CD4-positive, alpha-beta memory T cell (primary cell): ENCODE data around the gene IMP3. TPM values are rescaled to one million over a fixed set of nuclear protein-coding genes. Genes with fewer than 3 reads are reported as not detected.
"Not testable (repeated sequence)": the region's sequence is repeated elsewhere in the genome, so short reads cannot be mapped to it uniquely, and the experiment has no call there.

Source experiments
- CTCF ChIA-PET: fragments of 350-600 bp; sonication (Branson Sonifier 250); formaldehyde crosslinking; loops from one replicate; lab custom pipeline; 2021; ENCODE audit warnings: inconsistent platforms; ENCODE audit not compliant: partially characterized antibody; lab: Charles Lee
- POLR2A ChIA-PET: fragments of 350-600 bp; sonication (Branson Sonifier 250); formaldehyde crosslinking; loops from one replicate; lab custom pipeline; 2021; ENCODE audit not compliant: partially characterized antibody; lab: Charles Lee
- DNase-seq, 5 donors: peaks; one replicate each; pipeline versions ENCODE4 v3.0.0 to v3.0.0-alpha.2; 2020 to 2022; ENCODE audit warnings: mixed read lengths in 1 of 5
- H3K27ac ChIP-seq: one replicate; pipeline ENCODE4 v1.7.0; 2013; ENCODE audit warnings: low read depth, low read length
- H3K27me3 ChIP-seq: 2 replicates; pipeline ENCODE4 v1.7.0; 2013; ENCODE audit warnings: mild to moderate bottlenecking, low read length, moderate library complexity; ENCODE audit not compliant: insufficient read depth
- H3K36me3 ChIP-seq: 2 replicates; pipeline ENCODE4 v1.7.0; 2013; ENCODE audit warnings: mild to moderate bottlenecking, low read length, moderate library complexity; ENCODE audit not compliant: insufficient read depth
- H3K4me1 ChIP-seq: 2 replicates; pipeline ENCODE4 v1.7.0; 2013; ENCODE audit warnings: mild to moderate bottlenecking, low read length, moderate library complexity; ENCODE audit not compliant: insufficient read depth
- H3K4me3 ChIP-seq, 2 donors: one replicate each; pipeline ENCODE4 v1.7.0; 2013; ENCODE audit warnings: low read length in 2 of 2, mild to moderate bottlenecking in 1 of 2
- H3K9me3 ChIP-seq, 2 donors: one replicate each; pipeline ENCODE4 v1.7.0; 2013; ENCODE audit warnings: low read length in 2 of 2, control low read depth in 1 of 2; ENCODE audit not compliant: control insufficient read depth in 1 of 2
- H3K27ac Mint-ChIP-seq, 7 donors: one replicate each; pipeline ENCODE4 v1.8.0; 2020 to 2021; ENCODE audit warnings: mixed read lengths in 7 of 7, mild to moderate bottlenecking in 6 of 7, inconsistent platforms in 3 of 7, moderate library complexity in 3 of 7
- H3K27me3 Mint-ChIP-seq, 2 donors: one replicate each; pipeline ENCODE4 v1.8.0; 2020 to 2021; ENCODE audit warnings: mixed read lengths in 2 of 2
- H3K36me3 Mint-ChIP-seq, 2 donors: one replicate each; pipeline ENCODE4 v1.8.0; 2020 to 2021; ENCODE audit warnings: mixed read lengths in 2 of 2, inconsistent platforms in 1 of 2, mild to moderate bottlenecking in 1 of 2
- H3K4me1 Mint-ChIP-seq, 4 donors: one replicate each; pipeline ENCODE4 v1.8.0; 2020 to 2021; ENCODE audit warnings: mixed read lengths in 4 of 4, mild to moderate bottlenecking in 1 of 4
- H3K4me3 Mint-ChIP-seq, 8 donors: one replicate each; pipeline ENCODE4 v1.8.0; 2020 to 2021; ENCODE audit warnings: mixed read lengths in 8 of 8, mild to moderate bottlenecking in 7 of 8, moderate library complexity in 6 of 8, inconsistent platforms in 3 of 8
- H3K9me3 Mint-ChIP-seq, 8 donors: one replicate each; pipeline ENCODE4 v1.8.0; 2020 to 2021; ENCODE audit warnings: mixed read lengths in 8 of 8, mild to moderate bottlenecking in 5 of 8, inconsistent platforms in 3 of 8, moderate library complexity in 1 of 8
- intact Hi-C: fragments of 100-400 bp; cut with micrococcal nuclease; formaldehyde crosslinking; loops from one replicate; pipeline ENCODE4 v1.15.1; 2023
- polyA plus RNA-seq, 2 donors: library from polyadenylated mRNA; unstranded; fragments of 300-500 nt; fragmentation: Illumina TruSeq; gene quantifications; one replicate each; pipeline ENCODE4 v1.2.3, GENCODE V29; 2021
- total RNA-seq, 2 experiments: library from RNA; stranded (reverse); gene quantifications; one replicate each; pipeline ENCODE4 v1.2.3, GENCODE V29; 2021

IMP3 gene
- total and polyA plus RNA-seq, 4 experiments from 2014 or later = 85.5 to 211 (median 144) TPM

DNA sequence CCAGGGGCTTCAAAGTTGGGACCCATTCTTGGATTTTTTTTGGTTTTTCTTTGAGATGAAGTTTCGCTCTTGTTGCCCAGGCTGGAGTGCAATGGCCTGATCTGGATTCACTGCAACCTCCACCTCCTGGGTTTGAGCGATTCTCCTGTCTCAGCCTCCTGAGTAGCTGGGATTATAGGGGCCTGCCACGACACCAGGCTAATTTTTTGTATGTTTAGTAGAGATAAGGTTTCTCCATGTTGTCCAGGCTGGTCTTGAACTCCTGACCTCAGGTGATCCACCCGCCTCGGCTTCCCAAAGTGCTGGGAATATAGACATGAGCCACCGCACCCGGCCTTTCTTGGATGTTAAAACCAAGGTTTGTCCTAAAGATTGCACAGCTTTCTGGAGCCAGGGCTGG is 6.1 kb downstream of the IMP3 start:
- H3K27me3 Mint-ChIP-seq, H3K9me3 Mint-ChIP-seq, H3K27me3 ChIP-seq, DNase-seq, H3K4me3 ChIP-seq, H3K4me3 Mint-ChIP-seq, H3K36me3 ChIP-seq, H3K9me3 ChIP-seq, H3K27ac Mint-ChIP-seq, H3K27ac ChIP-seq, intact Hi-C loops: not testable (repeated sequence)
- CTCF ChIA-PET = interaction anchor here (0.7 kb wide), 1 partner anchor 283 kb away, joined by 3 read pairs; no protein-coding TSS in a partner anchor
- POLR2A ChIA-PET = interaction anchor here (0.6 to 2.1 kb wide), 3 partner anchors 8 to 261 kb away, joined by 3 to 7 read pairs (median 4); partner anchors contain the start of gene SNUPN
- peaks cover 4 to 12% of the 10 kb centered on the region in 2 donors for H3K36me3 Mint-ChIP-seq
- peaks cover 16 to 28% (median 24%) of the 10 kb centered on the region in 4 donors for H3K4me1 Mint-ChIP-seq
- H3K4me1 ChIP-seq = peaks cover 31% of the 10 kb centered on the region

DNA sequence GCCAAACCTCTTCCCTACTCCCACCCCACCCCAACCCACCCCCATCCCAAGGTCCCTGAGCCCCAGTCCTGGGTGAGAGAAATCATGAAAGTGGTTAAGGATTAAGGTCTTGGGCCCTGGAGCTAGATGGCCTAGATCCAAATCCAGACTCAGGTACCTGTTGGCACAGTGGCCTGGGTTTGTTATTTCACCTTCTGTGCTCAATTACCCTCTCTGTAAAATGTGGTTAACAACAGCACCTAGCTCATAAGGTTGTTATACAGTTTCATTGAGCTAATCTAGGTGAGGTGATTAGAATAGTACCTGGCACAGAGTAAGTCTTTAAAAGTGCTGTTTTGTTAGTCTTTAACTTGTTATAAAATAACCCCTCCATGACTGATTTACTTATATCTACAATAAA is 8.1 kb downstream of the IMP3 start:
- no peak overlapping the region for H3K4me3 Mint-ChIP-seq
- H3K27ac ChIP-seq = no peak overlapping the region
- no peaks in the 10 kb centered on the region for H3K9me3 ChIP-seq
- ChIA-PET CTCF (no interaction called here), POLR2A (interaction anchor here (2.6 kb wide), 1 partner anchor 8 kb away, joined by 20 read pairs; the partner anchor contains the start of gene IMP3)
- DNase-seq = no peak
- H3K9me3 Mint-ChIP-seq = no peaks in the 10 kb centered on the region
- no peaks in the 10 kb centered on the region for H3K27me3 Mint-ChIP-seq
- H3K36me3 Mint-ChIP-seq = no peaks in the 10 kb centered on the region
- H3K27me3 ChIP-seq = no peaks in the 10 kb centered on the region
- intact Hi-C loops = no loop called here
- H3K4me1 ChIP-seq = peaks cover 11% of the 10 kb centered on the region
- peaks cover 4 to 9% (median 6%) of the 10 kb centered on the region in 4 donors for H3K4me1 Mint-ChIP-seq
- H3K4me3 ChIP-seq = no peak overlapping the region
- H3K27ac Mint-ChIP-seq = no peak overlapping the region
- no peaks in the 10 kb centered on the region for H3K36me3 ChIP-seq

DNA sequence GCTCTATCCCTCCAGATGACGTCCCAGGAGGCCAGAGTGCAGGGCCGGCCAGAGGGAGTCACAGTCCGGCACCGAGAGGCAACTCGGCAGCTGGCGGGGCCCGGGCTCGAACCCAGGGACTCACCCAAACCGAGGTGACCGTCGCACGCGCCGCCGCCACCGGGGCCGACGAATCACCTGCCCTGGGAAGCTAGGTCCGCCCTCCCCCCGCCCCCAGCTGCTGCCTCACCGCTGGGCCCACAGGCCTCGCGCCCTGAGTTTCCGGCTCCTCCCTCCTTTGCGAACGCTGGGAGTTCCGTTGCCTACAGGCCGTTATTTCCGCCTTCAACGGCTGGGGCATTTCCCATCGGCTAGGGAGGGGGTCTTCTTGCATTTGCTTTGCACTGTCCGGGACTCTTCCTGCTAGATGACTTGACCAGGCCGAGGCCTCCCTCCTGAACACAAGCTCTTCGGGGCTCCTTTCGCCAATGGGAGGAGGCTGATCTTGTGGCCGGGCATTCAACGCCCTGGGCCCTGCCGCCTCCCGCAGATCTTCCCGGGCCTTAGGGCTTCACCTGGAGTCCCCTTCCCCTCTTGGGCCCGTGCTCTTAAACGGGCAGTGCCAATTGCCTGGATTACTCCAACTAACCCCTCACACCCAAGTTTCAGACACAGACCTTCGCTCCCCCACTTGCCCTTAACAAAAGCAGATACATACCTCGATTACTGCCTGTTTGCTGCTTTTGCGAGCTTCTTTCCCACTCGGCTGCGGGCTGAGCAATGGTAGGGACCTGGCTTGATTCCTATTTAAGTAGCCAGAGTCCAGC is 14.3 kb downstream of the IMP3 start, which contains the start of gene SNUPN:
TSS of gene SNUPN (minus strand) at position 184 of the 806 bp plus-strand sequence. CDS start 4,674 bp downstream, outside the sequence.
- peaks cover 0 to 11% of the 10 kb centered on the region in 2 donors for H3K36me3 Mint-ChIP-seq
- Histone ChIP-seq H3K36me3 (no peaks in the 10 kb centered on the region), H3K27me3 (no peaks in the 10 kb centered on the region), H3K4me1 (peaks cover 22% of the 10 kb centered on the region), H3K27ac (peak within 1 kb of the TSS; percentile 97), H3K9me3 (no peaks in the 10 kb centered on the region), H3K4me3 (peak within 1 kb of the TSS; percentile 94 to 99)
- peaks cover 0 to 2% (median 0%) of the 10 kb centered on the region in 8 donors for H3K9me3 Mint-ChIP-seq
- no peaks in the 10 kb centered on the region for H3K27me3 Mint-ChIP-seq
- intact Hi-C loops = loop anchor here (1.0 to 5.0 kb wide), 7 partner anchors 15 to 423 kb away; partner anchors contain the start of genes C15orf39, IMP3, MAN2C1 and PTPN9
- DNase-seq = peak; percentile 88 to 94 (median 89)
- CTCF ChIA-PET = interaction anchor here (0.7 to 3.5 kb wide), 9 partner anchors 11 to 257 kb away, joined by 3 to 35 read pairs (median 7); partner anchors contain the start of genes IMP3, MAN2C1 and SNX33
- POLR2A ChIA-PET = interaction anchor here (0.9 to 6.2 kb wide), 19 partner anchors 8 to 278 kb away, joined by 3 to 209 read pairs (median 8); partner anchors contain the start of genes IMP3, MAN2C1, PTPN9 and SIN3A
- peaks cover 14 to 35% (median 24%) of the 10 kb centered on the region in 4 donors for H3K4me1 Mint-ChIP-seq
- peak within 1 kb of the TSS; percentile 96 to 99 (median 98) for H3K27ac Mint-ChIP-seq
- H3K4me3 Mint-ChIP-seq = peak within 1 kb of the TSS; percentile 91 to 97 (median 94)

DNA sequence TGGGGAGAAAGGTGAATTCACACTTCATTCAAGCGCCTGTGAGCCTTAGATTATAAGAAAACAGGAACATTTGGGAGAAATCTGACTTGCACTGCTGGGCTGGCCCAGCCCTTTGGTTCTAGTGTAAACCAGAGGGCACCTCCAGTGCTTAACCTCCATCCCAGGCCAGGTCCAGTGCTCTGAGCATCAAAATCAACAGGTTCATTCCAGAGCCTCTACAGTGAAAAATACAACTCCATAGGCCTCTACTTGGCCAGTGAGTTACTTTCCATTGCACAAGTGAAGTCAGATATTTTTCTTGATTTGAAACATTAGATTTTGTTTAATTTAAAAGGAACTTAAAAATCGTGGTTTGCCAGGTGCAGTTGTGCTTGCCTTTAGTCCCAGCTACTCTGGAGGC is 17.5 kb downstream of the IMP3 start:
- H3K9me3 Mint-ChIP-seq = peaks cover 0 to 2% (median 0%) of the 10 kb centered on the region in 8 donors

DNA sequence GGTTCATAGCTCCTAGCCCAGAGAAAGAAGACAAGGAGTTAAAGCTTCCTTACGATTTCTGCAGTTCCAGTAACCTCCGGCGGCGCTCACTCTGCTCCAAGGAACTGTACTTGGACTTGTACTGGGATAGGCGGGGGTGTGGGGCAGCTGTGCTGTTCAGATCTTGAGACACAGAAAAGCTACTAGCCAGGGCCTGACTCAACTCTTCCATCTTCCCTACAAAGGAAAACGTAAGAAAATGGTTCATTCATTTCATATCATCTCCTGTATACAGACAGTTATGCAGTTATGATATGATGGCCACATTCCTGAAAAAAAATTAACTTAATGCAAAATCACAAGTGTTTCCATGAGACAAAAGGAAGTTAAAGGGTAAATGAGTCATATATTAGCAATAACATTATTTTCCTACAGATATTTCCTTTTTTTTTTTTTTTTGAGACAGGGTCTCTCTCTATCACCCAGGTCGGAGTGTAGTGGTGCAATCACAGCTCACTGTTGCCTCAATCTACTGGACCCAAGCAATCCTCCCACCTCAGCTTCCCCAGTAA is 19.1 kb downstream of the IMP3 start:
- H3K9me3 ChIP-seq = no peaks in the 10 kb centered on the region
- Mint-ChIP-seq H3K4me1 (peaks cover 19 to 35% (median 28%) of the 10 kb centered on the region in 4 donors), H3K27me3 (no peaks in the 10 kb centered on the region), H3K9me3 (peaks cover 0 to under 1% (median 0%) of the 10 kb centered on the region in 8 donors), H3K27ac (peak overlapping the region; percentile 30 to 83 (median 73)), H3K36me3 (peaks cover 11 to 45% of the 10 kb centered on the region in 2 donors), H3K4me3 (peak overlapping the region in 4 of 8 donors; percentile 39 to 80 (median 67))
- ChIA-PET CTCF (interaction anchor here (0.8 to 1.5 kb wide), 2 partner anchors 23 to 253 kb away, joined by 3 to 7 read pairs; no protein-coding TSS in a partner anchor), POLR2A (interaction anchor here (0.7 to 2.7 kb wide), 4 partner anchors 13 to 253 kb away, joined by 3 to 15 read pairs (median 6); partner anchors contain the start of gene IMP3)
- peaks cover 22% of the 10 kb centered on the region for H3K4me1 ChIP-seq
- H3K27me3 ChIP-seq = no peaks in the 10 kb centered on the region
- DNase-seq = no peak
- peaks cover 18% of the 10 kb centered on the region for H3K36me3 ChIP-seq
- no peak overlapping the region for H3K27ac ChIP-seq
- H3K4me3 ChIP-seq = no peak overlapping the region
- intact Hi-C loops = no loop called here

More for the DNA sequence above, 17.5 kb downstream of the IMP3 start:
- H3K27me3 Mint-ChIP-seq = no peaks in the 10 kb centered on the region
- no peaks in the 10 kb centered on the region for H3K9me3 ChIP-seq
- peaks cover 3% of the 10 kb centered on the region for H3K36me3 ChIP-seq
- H3K4me3 Mint-ChIP-seq = peak overlapping the region in 4 of 8 donors; percentile 5 to 55 (median 16)
- H3K27ac ChIP-seq = no peak overlapping the region
- ChIA-PET CTCF (no interaction called here), POLR2A (interaction anchor here (1.2 kb wide), 1 partner anchor 17 kb away, joined by 4 read pairs; the partner anchor contains the start of gene IMP3)
- intact Hi-C loops = no loop called here
- H3K4me1 Mint-ChIP-seq = peaks cover 21 to 42% (median 33%) of the 10 kb centered on the region in 4 donors
- peak overlapping the region in 6 of 7 donors; percentile 1 to 96 (median 58) for H3K27ac Mint-ChIP-seq
- no peaks in the 10 kb centered on the region for H3K27me3 ChIP-seq
- H3K4me3 ChIP-seq = no peak overlapping the region
- H3K36me3 Mint-ChIP-seq = peaks cover 0 to 32% of the 10 kb centered on the region in 2 donors
- DNase-seq = no peak
- peaks cover 29% of the 10 kb centered on the region for H3K4me1 ChIP-seq

DNA sequence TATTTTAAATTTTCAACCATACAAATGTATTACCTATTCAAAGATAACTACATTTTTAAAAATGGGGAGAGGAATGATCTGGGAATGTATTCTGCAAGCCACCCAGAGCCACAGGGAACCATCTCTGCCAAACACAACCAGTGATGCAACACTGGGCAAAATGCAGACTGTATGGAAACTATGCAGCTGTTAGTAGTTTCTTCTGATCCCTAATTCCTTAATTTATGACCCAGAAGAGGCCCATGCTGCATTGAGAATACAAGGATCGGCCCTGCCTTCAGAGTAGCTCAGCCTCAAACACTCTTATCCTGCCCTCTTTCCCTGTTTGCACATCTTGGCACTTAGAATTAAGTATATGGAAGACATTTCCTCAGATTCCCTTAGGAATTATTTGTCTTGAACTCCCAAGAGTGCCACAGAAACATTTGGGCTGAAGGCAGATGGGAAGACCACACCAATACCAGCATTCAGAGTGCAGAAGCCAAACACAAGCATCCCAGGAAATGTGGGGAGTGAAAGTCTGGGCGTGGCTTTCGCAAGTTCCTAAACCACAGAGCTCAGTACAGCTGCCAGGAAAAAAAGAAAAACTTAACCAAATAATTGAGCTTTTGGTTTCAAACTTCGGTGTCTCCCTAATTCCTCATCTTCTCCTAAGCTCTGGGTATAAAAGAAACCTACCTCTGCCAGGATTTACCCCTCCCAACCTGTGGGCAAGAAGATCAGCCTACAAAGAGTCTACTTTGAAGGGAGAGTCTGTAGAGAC is 19.8 kb downstream of the IMP3 start:
- H3K9me3 Mint-ChIP-seq = no peaks in the 10 kb centered on the region
- H3K4me1 ChIP-seq = peaks cover 22% of the 10 kb centered on the region
- DNase-seq = no peak
- H3K4me3 ChIP-seq = no peak overlapping the region
- no peaks in the 10 kb centered on the region for H3K27me3 Mint-ChIP-seq
- H3K27ac ChIP-seq = no peak overlapping the region
- H3K36me3 Mint-ChIP-seq = peaks cover 16 to 43% of the 10 kb centered on the region in 2 donors
- POLR2A ChIA-PET = interaction anchor here (0.6 to 2.7 kb wide), 6 partner anchors 13 to 253 kb away, joined by 3 to 15 read pairs (median 4); partner anchors contain the start of gene IMP3
- H3K9me3 ChIP-seq = no peaks in the 10 kb centered on the region
- no peaks in the 10 kb centered on the region for H3K27me3 ChIP-seq
- H3K27ac Mint-ChIP-seq = peak overlapping the region; percentile 30 to 80 (median 68)
- H3K4me1 Mint-ChIP-seq = peaks cover 21 to 32% (median 26%) of the 10 kb centered on the region in 4 donors
- peaks cover 19% of the 10 kb centered on the region for H3K36me3 ChIP-seq
- intact Hi-C loops = no loop called here
- peak overlapping the region in 3 of 8 donors; percentile 63 to 80 (median 71) for H3K4me3 Mint-ChIP-seq
- CTCF ChIA-PET = interaction anchor here (0.8 to 1.5 kb wide), 3 partner anchors 22 to 253 kb away, joined by 3 to 7 read pairs (median 3); no protein-coding TSS in a partner anchor
